ENCODE results near the gene ANKS6.

The ANKS6 gene

GRCh38 chr9:98740226-98740881 lies 56.0 kb downstream of the ANKS6 start:
- no peak for TF ChIP-seq POLR2A (IDR thresholded peaks at IDR 0.05; ENCODE audit: low read depth, low read length)
- no peak for TF ChIP-seq TAF1 (IDR thresholded peaks at IDR 0.05; ENCODE audit: borderline replicate concordance, low read depth, low read length)
- no peak for TF ChIP-seq POLR2AphosphoS5 (IDR thresholded peaks at IDR 0.05; ENCODE audit: low read depth, low read length)
- FAIRE-seq (no peak), DNase-seq (ENCODE audit: insufficient read length) (no peak)

GRCh38 chr9:98738741-98739140 lies 57.6 kb downstream of the ANKS6 start:
- no peak for TF ChIP-seq POLR2AphosphoS5 (IDR thresholded peaks at IDR 0.05; ENCODE audit: low read depth, low read length)
- no peak for TF ChIP-seq TAF1 (IDR thresholded peaks at IDR 0.05; ENCODE audit: borderline replicate concordance, low read depth, low read length)
- no peak for TF ChIP-seq POLR2A (IDR thresholded peaks at IDR 0.05; ENCODE audit: low read depth, low read length)
- FAIRE-seq: no peak
- no peak for DNase-seq (ENCODE audit: insufficient read length)

DNA sequence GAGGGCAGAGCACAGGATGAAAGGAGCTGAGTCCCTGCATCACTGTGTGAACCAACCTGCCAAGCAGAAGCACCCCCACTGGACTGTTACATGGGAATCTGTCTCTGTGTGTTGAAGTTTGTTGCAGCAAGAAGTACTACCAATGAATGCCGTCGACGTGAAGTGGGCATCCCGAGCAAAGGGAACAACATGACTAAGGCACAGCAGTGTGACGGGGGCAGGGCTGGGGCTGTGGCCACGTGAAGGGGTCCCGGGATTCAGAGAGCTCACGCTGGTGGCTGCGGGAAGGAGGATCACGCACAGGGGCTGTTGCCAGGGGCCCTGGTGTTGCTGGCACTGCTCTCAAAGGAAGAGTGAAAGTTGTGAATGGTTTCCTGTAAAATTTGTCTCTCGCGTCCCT lies 60.1 kb downstream of the ANKS6 start:
- FAIRE-seq: no peak
- TF ChIP-seq POLR2A (IDR thresholded peaks at IDR 0.05; ENCODE audit: low read depth, low read length) (no peak), POLR2AphosphoS5 (IDR thresholded peaks at IDR 0.05; ENCODE audit: low read depth, low read length) (no peak), TAF1 (IDR thresholded peaks at IDR 0.05; ENCODE audit: borderline replicate concordance, low read depth, low read length) (no peak)
- no peak for DNase-seq (ENCODE audit: insufficient read length)

DNA sequence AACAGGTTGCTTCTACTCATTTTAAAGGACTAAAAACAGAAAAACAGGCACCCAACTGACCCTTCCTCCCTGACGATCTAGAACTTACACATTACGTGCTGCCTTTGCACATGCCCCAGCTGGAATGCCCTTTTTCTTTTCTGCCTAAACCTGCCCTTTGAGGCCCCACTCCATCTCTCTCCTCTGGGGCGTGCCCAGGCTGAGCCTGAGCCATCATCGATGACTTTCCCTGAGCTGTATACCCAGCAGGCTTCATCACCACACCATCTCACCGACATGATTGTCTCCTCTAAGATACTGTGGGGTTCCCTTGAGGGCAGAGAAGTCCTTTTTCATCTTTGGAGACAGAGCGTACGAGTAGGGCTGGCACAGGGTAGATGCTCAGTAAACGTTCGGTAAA lies 63.6 kb downstream of the ANKS6 start:
- TF ChIP-seq POLR2A (IDR thresholded peaks at IDR 0.05; ENCODE audit: low read depth, low read length): no peak
- TF ChIP-seq POLR2AphosphoS5 (IDR thresholded peaks at IDR 0.05; ENCODE audit: low read depth, low read length): no peak
- TF ChIP-seq TAF1 (IDR thresholded peaks at IDR 0.05; ENCODE audit: borderline replicate concordance, low read depth, low read length): no peak
- FAIRE-seq (no peak), DNase-seq (ENCODE audit: insufficient read length) (no peak)

- FAIRE-seq (no peak), DNase-seq (ENCODE audit: insufficient read length) (no peak)
- no peak for TF ChIP-seq POLR2AphosphoS5 (IDR thresholded peaks at IDR 0.05; ENCODE audit: low read depth, low read length)
- no peak for TF ChIP-seq TAF1 (IDR thresholded peaks at IDR 0.05; ENCODE audit: borderline replicate concordance, low read depth, low read length)
- TF ChIP-seq POLR2A (IDR thresholded peaks at IDR 0.05; ENCODE audit: low read depth, low read length): no peak
Measured at GRCh38 chr9:98732091-98732490, 64.3 kb downstream of the ANKS6 start.

DNA sequence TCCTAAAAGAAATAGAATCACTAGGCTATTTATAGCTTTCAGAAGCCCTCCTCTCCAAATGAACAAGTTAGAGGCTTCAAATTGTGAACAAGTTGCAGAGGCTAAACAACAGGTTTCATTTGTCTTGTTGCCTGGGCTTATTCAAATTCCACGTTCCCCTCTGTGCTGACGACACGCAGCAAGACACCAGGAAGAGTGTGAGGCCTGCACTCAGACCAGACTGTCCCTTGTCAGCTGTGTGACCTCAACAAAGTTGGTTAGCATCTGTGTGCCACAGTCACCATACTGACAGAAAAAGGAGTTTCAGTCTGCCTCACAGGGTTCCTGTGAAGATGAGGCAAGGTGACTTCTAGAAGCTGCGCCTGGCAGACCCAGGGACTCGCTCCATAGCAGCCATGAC lies 65.5 kb downstream of the ANKS6 start:
- TF ChIP-seq POLR2A (IDR thresholded peaks at IDR 0.05; ENCODE audit: low read depth, low read length) (no peak), TAF1 (IDR thresholded peaks at IDR 0.05; ENCODE audit: borderline replicate concordance, low read depth, low read length) (no peak), POLR2AphosphoS5 (IDR thresholded peaks at IDR 0.05; ENCODE audit: low read depth, low read length) (no peak)
- DNase-seq (ENCODE audit: insufficient read length) (no peak), FAIRE-seq (no peak)

GRCh38 chr9:98728500-98728899 lies 67.9 kb downstream of the ANKS6 start:
- TF ChIP-seq POLR2A (IDR thresholded peaks at IDR 0.05; ENCODE audit: low read depth, low read length) (no peak), POLR2AphosphoS5 (IDR thresholded peaks at IDR 0.05; ENCODE audit: low read depth, low read length) (no peak), TAF1 (IDR thresholded peaks at IDR 0.05; ENCODE audit: borderline replicate concordance, low read depth, low read length) (no peak)
- no peak for FAIRE-seq
- DNase-seq (ENCODE audit: insufficient read length): no peak

DNA sequence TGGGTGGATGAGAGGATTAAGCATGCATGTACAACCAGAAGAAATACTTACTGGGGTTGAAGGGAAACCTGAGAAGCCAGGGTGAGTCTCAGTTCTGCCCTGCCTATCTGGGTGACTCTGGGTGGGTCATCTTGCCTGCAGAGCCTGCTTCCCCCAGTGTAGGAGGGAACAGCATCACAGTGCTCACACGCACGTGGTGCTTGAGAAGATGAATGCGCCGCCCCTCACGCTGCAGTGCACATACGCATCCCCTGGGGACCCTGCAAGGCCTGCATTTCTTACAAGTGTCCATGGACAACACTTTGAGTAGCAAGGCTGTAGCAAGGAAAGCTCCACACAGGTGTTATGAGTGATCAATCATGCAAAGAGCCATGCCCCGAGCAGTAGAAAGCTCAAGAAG lies 68.9 kb downstream of the ANKS6 start:
- FAIRE-seq (no peak), DNase-seq (ENCODE audit: insufficient read length) (no peak)
- no peak for TF ChIP-seq POLR2A (IDR thresholded peaks at IDR 0.05; ENCODE audit: low read depth, low read length)
- TF ChIP-seq TAF1 (IDR thresholded peaks at IDR 0.05; ENCODE audit: borderline replicate concordance, low read depth, low read length): no peak
- TF ChIP-seq POLR2AphosphoS5 (IDR thresholded peaks at IDR 0.05; ENCODE audit: low read depth, low read length): no peak

GRCh38 chr9:98726735-98727134 lies 69.6 kb downstream of the ANKS6 start:
- FAIRE-seq (no peak), DNase-seq (ENCODE audit: insufficient read length) (no peak)
- no peak for TF ChIP-seq POLR2AphosphoS5 (IDR thresholded peaks at IDR 0.05; ENCODE audit: low read depth, low read length)
- TF ChIP-seq POLR2A (IDR thresholded peaks at IDR 0.05; ENCODE audit: low read depth, low read length): no peak
- no peak for TF ChIP-seq TAF1 (IDR thresholded peaks at IDR 0.05; ENCODE audit: borderline replicate concordance, low read depth, low read length)

- DNase-seq (ENCODE audit: insufficient read length) (no peak), FAIRE-seq (no peak)
- TF ChIP-seq POLR2A (IDR thresholded peaks at IDR 0.05; ENCODE audit: low read depth, low read length) (no peak), POLR2AphosphoS5 (IDR thresholded peaks at IDR 0.05; ENCODE audit: low read depth, low read length) (no peak), TAF1 (IDR thresholded peaks at IDR 0.05; ENCODE audit: borderline replicate concordance, low read depth, low read length) (no peak)
Measured at GRCh38 chr9:98724810-98725530, 71.4 kb downstream of the ANKS6 start.

- FAIRE-seq: no peak
- DNase-seq (ENCODE audit: insufficient read length): no peak
- TF ChIP-seq TAF1 (IDR thresholded peaks at IDR 0.05; ENCODE audit: borderline replicate concordance, low read depth, low read length) (no peak), POLR2A (IDR thresholded peaks at IDR 0.05; ENCODE audit: low read depth, low read length) (no peak), POLR2AphosphoS5 (IDR thresholded peaks at IDR 0.05; ENCODE audit: low read depth, low read length) (no peak)
Measured at GRCh38 chr9:98721643-98722042, 74.7 kb downstream of the ANKS6 start.

GRCh38 chr9:98720402-98720801 lies 76.0 kb downstream of the ANKS6 start:
- no peak for FAIRE-seq
- TF ChIP-seq POLR2A (IDR thresholded peaks at IDR 0.05; ENCODE audit: low read depth, low read length): no peak
- TF ChIP-seq TAF1 (IDR thresholded peaks at IDR 0.05; ENCODE audit: borderline replicate concordance, low read depth, low read length): no peak
- TF ChIP-seq POLR2AphosphoS5 (IDR thresholded peaks at IDR 0.05; ENCODE audit: low read depth, low read length): no peak
- DNase-seq (ENCODE audit: insufficient read length): no peak

Data from GM12892 (cell line).